ENCODE data around the gene TRAFD1.
A peak's percentile ranks its signal among the peaks of the same experiment; 100 is the strongest.
"Not testable (repeated sequence)": the region's sequence is repeated elsewhere in the genome, so short reads cannot be mapped to it uniquely, and the experiment has no call there.

The TRAFD1 gene

GRCh38 chr12:112125250-112125999 is at the start of gene TRAFD1:
TRAFD1 (plus strand) TSS chr12:112125560; CDS start chr12:112130523, 4,963 bp downstream.
- peak; percentile 99 for DNase-seq

DNA sequence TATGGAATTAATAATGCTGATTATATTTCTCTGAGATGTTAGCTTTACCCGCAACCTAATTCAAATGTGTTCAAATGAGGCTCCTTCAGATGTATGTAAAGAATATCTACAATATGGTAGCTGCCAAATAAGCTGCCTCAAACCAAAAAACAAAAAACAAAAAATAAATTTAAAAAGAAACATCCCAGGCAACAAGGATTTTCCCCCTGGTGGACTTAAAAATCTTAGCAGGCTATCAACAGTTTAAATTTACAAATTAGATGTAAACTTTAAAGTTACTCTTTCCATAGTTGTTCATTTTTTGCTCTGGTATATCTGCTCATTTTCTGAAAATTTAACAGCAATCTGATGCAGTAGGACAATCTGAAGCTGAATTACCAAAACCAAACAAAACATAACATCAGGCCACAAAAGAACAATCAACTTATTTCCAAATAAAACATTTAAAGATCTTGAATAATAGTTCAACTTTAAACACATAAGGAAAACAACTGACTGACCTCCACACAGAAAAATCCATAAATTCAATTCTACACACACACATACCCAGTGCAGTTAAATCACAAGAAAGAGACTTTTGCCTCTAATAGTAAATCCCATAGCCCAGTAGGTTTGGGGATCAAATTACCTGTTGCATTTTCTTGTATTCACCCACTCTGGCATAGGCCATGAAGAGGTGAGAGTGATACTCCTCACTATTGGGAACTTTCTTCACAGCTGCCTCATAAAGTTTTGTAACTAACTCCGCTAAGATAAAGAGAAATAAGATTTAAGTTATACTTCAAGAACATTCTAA is 38.1 kb upstream of the TRAFD1 start:
- no peak for DNase-seq

GRCh38 chr12:112087851-112088250 is 37.5 kb upstream of the TRAFD1 start:
- DNase-seq = no peak

- DNase-seq = no peak
Observed at GRCh38 chr12:112091563-112091962, 33.8 kb upstream of the TRAFD1 start.

- no peak for DNase-seq
Observed at GRCh38 chr12:112096070-112096469, 29.3 kb upstream of the TRAFD1 start.

GRCh38 chr12:112096667-112097066 is 28.7 kb upstream of the TRAFD1 start:
- peak; percentile 12 for DNase-seq

DNA sequence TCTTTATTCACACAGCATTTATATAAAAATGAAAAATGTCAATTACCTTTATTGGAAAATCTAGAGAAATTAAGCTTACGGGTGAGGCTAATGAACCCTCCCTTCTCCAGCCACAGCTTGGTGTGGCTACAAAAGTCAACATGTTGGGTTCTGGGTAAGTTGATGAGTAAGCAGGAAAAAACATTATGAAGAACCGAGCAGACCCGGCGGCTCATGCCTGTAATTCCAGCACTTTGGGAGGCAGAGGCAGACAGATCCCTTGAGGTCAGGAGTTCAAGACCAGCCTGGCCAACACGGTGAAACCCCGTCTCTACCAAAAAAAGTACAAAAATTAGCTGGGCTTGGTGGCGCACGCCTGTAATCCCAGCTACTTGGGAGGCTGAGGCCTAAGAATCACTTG is 27.7 kb upstream of the TRAFD1 start:
- no peak for DNase-seq

DNA sequence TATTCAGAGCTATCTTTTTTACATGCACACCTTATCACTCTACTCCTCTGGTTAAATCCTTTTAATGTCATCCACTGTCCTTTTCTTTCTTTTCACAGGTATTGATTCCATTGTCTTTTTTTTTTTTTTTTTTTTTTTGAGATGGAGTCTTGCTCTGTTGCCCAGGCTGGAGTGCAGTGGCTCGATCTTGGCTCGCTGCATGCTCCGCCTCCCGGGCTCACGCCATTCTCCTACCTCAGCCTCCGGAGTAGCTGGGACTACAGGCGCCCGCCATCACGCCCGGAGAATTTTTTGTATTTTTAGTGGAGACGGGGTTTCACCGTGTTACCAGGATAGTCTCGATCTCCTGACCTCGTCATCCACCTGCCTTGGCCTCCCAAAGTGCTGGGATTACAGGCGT is 24.9 kb upstream of the TRAFD1 start:
- not testable (repeated sequence) for DNase-seq

- no peak for DNase-seq
Observed at GRCh38 chr12:112102127-112102526, 23.2 kb upstream of the TRAFD1 start.

GRCh38 chr12:112102746-112103145 is 22.6 kb upstream of the TRAFD1 start:
- DNase-seq = not testable (repeated sequence)

DNA sequence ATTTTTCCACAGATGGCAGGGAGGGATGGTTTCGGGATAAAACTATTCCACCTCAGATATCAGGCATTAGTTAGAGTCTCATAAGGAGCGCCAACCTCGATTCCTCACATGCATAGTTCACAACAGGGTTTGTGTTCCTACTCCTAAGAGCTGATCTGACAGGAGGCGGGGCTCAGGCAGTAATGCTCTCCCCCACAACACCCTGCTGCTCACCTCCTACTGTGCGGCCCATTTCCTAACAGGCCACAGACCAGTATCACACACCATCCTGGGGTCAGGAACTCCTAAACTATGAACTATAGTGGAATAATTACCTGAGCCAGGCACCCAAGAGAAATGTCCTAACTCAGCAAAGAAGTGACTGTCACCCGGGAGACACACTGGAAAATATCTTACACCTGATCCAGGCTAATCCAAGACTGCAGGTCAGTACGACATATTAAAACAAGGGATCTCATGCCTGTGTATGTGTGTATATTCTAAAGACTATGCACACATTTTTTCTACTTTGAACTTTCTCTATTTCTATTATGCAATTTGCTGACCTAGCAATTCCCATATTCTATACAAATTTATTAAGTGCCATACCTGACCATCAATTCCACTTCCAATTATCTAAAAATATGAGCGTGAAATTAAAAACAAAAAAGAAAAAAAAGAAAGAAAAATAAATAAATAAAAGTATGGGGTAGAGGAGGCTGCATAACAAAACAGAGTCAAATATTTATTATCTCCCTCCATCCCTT is 21.4 kb upstream of the TRAFD1 start:
- no peak for DNase-seq

DNA sequence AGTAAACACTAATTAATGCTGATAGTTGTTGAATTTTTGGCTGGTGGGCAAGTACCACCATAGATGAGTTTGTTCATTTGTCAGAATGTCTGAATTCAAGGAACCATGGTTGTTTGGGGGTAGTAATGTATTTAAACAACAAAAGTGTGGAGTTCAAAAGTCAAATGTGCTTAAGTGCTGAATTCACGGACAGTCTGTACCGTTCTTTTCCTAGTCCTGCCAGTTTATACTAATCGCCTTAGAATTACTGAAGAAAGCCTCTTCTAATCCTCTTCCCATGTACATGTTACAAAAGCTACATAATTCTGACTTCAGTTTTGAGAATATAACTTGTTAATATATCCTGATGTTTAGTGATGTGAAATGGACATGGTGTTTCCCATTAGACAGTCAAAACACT is 19.5 kb upstream of the TRAFD1 start:
- no peak for DNase-seq

GRCh38 chr12:112107306-112108201 is 17.8 kb upstream of the TRAFD1 start:
- no peak for DNase-seq

GRCh38 chr12:112108202-112109079 is 16.9 kb upstream of the TRAFD1 start, which contains the start of gene NAA25:
NAA25 (minus strand) TSS chr12:112108783; CDS start chr12:112108773, 10 bp downstream.
- peak; percentile 92 for DNase-seq

DNA sequence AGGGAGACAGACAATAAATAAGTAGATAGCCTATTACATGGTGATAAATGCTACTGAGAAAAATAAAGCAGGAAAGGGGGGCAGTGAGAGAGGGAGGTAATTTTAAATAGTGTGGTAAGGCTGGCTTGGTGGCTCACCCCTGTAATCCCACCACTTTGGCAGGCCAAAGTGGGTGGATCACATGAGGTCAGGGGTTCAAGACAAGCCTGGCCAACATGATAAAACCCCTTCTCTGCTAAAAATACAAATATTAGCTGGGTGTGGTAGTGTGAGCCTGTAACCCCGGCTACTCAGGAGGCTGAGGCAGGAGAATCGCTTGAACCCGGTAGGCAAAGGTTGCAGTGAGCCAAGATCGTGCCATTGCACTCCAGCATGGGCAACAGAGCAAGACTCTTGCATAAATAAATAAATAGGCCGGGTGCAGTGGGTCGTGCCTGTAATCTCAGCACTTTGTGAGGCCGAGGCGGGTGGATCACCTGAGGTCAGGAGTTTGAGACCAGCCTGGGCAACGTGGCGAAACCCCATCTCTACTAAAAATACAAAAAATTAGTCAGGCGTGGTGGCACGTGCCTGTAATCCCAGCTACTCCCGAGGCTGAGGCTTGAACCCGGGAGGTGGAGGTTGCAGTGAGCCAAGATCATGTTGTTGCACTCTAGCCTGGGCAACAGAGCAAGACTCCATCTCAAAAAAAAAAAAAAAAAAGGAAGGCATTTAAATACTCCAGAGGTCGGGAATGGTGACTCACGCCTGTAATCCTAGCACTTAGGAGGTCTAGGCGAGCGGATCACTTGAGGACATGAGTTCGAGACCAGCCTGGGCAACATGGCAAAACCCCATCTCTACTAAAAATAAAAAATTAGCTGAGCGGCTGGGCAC is 14.3 kb upstream of the TRAFD1 start:
- not testable (repeated sequence) for DNase-seq

GRCh38 chr12:112111931-112112330 is 13.4 kb upstream of the TRAFD1 start:
- DNase-seq = no peak

GRCh38 chr12:112112409-112113133 is 12.8 kb upstream of the TRAFD1 start:
- no peak for DNase-seq

DNA sequence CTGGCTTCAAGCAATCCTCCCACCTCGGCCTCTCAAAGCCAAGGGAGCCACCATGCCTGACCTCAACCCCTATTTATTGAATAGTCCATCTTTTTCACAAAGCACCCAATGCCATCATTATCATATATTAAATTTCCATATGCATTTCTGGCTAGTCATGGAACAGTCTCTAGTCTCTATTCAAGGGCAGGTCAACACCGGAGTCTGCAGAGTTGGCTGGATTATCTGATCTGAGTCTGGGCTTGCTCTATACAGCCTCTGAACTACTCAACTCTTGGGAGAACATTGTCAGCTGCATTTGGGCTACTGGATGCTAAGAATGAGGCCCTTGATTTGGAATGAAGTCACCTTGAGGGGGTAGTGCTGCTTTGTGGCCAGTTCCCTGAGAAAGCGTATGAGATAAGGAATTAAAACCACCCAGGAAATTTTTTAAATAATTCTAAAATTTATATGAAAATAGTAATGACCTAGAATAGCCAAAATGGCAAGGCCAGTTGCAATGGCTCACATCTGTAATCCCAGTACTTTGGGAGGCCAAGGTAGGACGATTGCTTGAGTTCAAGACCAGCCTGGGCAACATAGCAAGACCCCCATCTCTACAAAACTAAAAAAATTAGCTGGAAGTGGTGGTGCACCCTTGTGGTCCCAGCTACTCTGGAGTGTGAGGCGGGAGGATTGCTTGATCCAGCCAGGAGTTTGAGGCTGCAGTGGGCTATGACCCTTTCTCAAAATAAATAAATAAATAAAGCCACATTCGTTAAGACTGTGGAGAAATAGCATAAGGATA is 9.9 kb upstream of the TRAFD1 start:
- no peak for DNase-seq
